NCI-H82 treated with DMSO at 0.1 percent for 48 hours (cell line): Measurements from ENCODE around the gene SLC10A6.

Experiments
- DNase-seq: peaks from one replicate; lab custom pipeline; 2025; ENCODE audit not compliant: unreplicated experiment; lab: John Stamatoyannopoulos, UW

The SLC10A6 gene

GRCh38 chr4:86848136-86848535 is 1.0 kb downstream of the SLC10A6 start:
- DNase-seq: no peak

GRCh38 chr4:86847571-86847970 is 1.6 kb downstream of the SLC10A6 start:
- no peak for DNase-seq

- DNase-seq: no peak
Measured at GRCh38 chr4:86846921-86847320, 2.3 kb downstream of the SLC10A6 start.

GRCh38 chr4:86845593-86845992 is 3.6 kb downstream of the SLC10A6 start:
- no peak for DNase-seq

GRCh38 chr4:86841309-86841708 is 7.9 kb downstream of the SLC10A6 start:
- no peak for DNase-seq

DNA sequence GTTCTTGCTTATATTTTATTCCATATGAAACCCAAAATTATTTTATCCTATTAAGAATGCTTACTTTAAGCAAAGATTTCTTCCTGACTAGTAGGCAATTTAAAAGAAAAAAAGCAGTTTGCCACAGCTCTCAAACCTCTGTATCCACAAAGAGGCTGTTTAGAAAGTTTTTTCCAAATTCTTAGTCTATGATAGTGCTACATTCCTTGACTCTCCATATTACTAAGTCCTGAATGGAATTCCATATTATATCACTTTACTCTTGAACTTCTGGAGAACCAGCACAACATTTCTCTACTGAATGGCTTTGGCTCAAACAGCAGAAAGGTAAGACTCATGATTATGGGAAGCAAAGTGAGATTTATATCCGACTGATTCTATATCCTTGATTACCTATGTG is 8.3 kb downstream of the SLC10A6 start:
- DNase-seq: no peak

GRCh38 chr4:86837691-86838503 is 11.3 kb downstream of the SLC10A6 start:
- no peak for DNase-seq

DNA sequence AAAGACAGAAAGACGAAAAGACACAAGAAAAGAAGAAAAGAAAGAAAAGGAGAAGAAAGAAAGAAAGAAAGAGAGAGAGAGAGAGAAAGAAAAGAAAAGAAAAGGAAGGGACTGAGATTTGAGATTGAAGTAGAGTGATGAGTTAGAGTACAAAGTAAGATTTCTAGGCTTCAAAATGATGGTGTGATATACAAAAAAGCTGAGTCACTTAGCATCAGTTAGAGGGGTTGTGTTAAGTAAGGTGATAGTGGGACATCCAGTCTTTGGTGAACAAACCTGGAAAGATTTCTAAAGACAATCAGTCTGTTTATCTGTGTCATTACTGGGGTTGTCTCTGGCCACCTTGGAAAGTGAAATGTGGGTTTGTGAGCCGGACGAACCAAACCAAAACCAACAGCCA is 13.5 kb downstream of the SLC10A6 start:
- no peak for DNase-seq

GRCh38 chr4:86834901-86835300 is 14.3 kb downstream of the SLC10A6 start:
- no peak for DNase-seq

DNA sequence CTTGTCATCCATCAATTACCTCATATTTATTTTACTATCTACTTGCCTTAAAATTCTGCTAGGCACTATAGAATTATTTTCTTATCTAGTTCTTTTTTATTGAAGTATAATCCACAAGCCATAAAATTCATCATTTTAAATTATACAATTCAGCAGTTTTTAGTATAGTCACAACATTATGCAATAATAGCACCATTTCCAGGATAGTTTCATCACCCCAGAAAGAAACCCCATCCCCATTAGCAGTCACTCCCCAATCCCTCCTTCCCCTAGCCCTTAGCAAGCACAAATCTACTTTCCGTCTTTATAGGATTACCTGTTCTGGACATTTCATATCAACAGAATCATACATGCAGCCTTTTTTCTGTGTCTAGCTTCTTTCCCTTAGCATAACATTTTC is 15.6 kb downstream of the SLC10A6 start:
- DNase-seq: no peak

DNA sequence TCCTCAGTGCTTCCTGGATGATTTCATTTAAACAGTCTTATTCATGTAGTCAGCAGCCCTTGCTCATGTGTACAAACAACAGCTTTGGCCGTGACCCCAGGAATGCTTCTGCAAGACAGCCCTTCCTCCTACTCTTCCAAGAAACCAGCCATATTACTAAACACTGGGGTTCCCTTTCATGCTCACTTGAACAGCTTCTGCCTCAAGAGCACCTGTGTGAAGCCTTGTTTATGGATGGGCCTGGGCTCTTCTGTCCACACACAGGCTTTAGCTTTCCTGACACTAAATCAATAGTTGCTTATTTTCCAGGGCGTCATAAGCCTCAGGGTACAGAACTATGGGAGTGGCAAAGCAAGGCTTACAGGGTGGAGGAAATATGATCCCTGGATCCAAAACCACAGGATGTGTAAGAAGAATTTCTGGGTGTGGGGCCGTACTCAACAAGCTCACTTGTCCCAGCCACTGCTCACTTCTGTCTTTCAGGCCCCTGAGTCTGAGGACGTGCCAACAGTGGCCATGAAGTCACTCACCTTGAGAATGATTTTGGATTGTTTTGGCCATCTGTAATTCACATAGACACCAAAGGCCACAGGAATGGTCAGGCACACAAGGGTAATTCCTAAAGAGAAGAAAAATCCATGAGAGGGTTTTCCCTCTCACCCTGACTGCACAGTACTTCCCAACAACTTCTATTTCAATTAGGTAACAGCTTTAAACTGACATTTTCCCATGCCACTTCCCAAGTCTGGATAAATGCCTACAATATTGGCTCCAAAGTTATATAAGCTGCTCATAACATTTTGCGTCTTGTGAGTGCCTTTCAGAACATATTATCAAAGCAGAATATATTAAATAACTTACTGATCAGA is 17.7 kb downstream of the SLC10A6 start:
- no peak for DNase-seq

DNA sequence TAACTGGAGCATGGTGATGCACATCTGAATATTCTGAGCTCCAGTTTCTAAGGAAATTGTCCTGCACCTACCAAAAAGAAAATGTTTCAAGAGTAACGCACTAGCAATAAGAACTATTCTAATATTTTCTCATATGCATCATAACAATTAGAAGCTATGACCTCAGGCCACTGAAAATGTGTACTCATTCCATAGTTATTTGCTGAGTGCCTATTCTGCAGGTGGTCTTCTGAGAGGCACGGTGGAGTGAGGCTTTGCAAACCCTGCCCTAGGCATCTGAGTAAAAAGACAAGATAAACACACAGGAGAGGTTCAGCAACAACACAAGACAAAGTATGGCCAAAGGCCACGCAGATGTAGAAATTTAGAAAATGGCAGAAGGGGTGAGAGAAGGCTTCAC is 23.7 kb downstream of the SLC10A6 start:
- no peak for DNase-seq

GRCh38 chr4:86822136-86822535 is 27.0 kb downstream of the SLC10A6 start:
- DNase-seq: no peak

- no peak for DNase-seq
Measured at GRCh38 chr4:86821151-86821550, 28.0 kb downstream of the SLC10A6 start.

DNA sequence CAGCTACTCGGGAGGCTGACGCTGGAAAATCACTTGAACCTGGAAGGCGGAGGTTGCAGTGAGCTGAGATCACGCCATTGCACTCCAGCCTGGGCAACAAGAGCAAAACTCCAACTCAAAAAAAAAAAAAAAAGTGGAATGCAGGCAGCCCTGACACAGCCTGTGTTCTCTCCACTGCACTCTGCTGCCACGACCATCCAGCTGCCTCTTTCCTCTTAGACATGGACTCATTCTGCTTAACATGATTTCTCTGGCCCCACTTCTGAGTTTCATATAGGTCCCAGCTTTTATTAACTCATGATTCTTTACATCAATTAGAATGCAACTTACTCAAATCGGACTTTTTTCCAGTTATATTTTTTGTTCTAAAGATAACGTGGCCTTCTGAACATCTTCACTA is 29.6 kb downstream of the SLC10A6 start:
- no peak for DNase-seq

GRCh38 chr4:86818841-86819240 is 30.3 kb downstream of the SLC10A6 start:
- no peak for DNase-seq

DNA sequence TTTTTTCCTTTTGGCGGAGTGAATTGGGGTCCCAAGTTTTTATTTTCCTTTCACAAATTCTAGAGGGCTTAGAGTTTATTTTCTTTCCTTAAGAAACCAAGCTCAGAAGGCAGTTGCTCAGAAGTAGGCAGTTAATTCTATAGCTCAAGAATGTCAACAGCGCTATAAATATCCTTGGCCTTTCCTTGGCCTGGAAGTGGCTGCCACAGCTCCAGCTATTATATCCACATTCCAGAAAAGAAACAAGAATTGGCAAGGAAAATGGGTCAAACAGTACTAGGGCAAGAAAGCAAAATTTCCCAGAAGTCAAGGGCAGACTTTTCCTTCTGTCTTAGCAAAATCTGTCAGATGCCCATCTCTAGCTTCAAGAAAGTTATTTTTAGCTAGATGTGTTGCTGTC is 31.0 kb downstream of the SLC10A6 start:
- DNase-seq: no peak

DNA sequence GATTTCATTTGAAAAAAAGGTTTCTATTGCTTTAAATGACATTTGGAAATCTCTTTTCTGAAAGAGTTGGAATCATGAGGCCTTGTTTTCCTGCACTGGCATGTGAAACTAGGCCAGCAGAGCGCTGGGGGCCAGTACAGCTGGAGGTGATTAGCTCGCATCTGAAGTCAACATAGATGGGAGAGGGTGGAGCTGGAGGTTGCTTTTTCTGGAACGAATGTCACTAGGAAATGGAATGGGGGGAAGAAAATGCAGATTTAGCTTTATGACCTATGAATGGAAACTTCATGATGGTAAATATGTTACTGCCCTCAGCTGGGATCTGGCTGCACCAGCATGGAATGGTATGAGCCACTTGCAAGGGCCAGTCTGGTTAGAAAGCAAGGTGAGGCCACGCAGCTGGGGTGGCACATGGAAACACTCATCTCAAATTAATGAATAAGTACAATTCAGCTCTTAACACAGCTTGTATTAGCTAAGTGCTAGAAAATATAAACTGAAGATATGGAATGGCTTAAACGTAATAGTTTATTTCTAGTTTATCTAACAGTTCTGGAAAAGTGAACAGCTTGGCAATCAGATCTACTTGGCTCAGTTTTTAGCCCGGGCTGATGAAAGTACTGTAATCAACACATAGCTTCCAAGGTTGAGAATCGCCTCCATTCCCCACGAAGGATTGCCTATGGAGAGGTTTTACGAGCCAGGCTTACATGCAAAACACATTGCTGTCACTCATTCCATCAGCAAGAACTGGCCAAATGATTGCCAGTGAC is 32.5 kb downstream of the SLC10A6 start:
- no peak for DNase-seq

DNA sequence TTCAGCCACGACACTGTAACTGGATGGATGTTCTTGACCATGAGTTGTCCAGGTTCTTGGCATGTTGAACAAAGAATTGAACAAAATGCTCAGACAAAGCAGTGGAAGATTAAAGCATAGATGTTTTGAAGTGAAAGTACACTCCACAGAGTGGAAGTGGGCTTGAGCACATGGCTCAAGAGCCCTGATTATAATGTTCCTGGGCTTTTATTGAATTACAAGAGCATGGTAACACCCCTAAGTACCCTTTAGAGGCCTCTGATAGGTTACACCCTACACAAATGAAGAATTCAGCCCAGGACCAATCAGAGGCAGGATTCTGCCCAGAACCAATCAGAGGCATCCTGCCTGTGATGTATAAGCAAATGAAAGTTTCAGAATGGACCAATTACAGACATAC is 33.5 kb downstream of the SLC10A6 start:
- DNase-seq: no peak

DNA sequence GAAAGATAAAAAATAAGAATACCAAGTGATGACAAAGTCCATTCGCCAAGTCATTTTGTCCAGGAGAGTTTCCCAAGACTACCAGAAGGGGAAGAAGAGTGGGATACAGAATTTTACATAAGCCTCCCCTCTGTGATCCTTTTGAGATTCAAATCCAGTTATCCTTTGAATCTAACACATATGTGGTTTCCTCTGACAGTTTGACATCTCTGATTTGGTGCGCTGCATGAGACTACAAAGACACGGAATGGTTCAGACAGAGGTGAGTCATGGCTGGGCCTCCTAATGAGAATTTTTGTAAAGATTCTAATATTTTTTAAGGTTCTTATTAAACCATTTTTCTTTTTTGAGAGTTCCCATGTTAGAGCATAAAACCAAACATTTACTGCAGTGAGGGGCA is 38.3 kb downstream of the SLC10A6 start:
- no peak for DNase-seq

GRCh38 chr4:86809809-86810208 is 39.4 kb downstream of the SLC10A6 start:
- DNase-seq: no peak

GRCh38 chr4:86791126-86791525 is 58.1 kb downstream of the SLC10A6 start:
- no peak for DNase-seq
